GM23338 (cell line): Measurements from ENCODE around the gene ZNF831.

Experiments
- EZH2 ChIP-seq: fragments of 200-600 bp; sonication (generic); IDR thresholded peaks from one replicate; pipeline ENCODE4 v1.8.0; 2017; ENCODE audit warnings: antibody characterized with exemption, mild to moderate bottlenecking, low read depth; ENCODE audit not compliant: unreplicated experiment
- TF ChIP-seq, protein P1 (sequence below), 2 experiments: fragments of 200-600 bp in 1 of 2; sonication (generic) in 1 of 2; conservative IDR thresholded peaks; 2 replicates each; pipeline versions ENCODE4 v1.5.1 to v1.6.1; 2016 to 2017; ENCODE audit warnings: antibody characterized with exemption in 2 of 2, low read depth in 2 of 2, mild to moderate bottlenecking in 2 of 2, moderate library complexity in 1 of 2

GRCh38 chr20:59175861-59176260, 12.2 kb downstream of the ZNF831 start:
- TF ChIP-seq, protein P1, sequence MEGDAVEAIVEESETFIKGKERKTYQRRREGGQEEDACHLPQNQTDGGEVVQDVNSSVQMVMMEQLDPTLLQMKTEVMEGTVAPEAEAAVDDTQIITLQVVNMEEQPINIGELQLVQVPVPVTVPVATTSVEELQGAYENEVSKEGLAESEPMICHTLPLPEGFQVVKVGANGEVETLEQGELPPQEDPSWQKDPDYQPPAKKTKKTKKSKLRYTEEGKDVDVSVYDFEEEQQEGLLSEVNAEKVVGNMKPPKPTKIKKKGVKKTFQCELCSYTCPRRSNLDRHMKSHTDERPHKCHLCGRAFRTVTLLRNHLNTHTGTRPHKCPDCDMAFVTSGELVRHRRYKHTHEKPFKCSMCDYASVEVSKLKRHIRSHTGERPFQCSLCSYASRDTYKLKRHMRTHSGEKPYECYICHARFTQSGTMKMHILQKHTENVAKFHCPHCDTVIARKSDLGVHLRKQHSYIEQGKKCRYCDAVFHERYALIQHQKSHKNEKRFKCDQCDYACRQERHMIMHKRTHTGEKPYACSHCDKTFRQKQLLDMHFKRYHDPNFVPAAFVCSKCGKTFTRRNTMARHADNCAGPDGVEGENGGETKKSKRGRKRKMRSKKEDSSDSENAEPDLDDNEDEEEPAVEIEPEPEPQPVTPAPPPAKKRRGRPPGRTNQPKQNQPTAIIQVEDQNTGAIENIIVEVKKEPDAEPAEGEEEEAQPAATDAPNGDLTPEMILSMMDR (conservative IDR thresholded peaks at IDR 0.05; ENCODE audit: low read depth in 2 of 2), result no peak
- TF ChIP-seq EZH2, result no peak
